Stimulated activated naive CD4-positive, alpha-beta T cell (primary cell): ENCODE data around the gene CHRNA4.

Experiments used
- DNase-seq, 6 experiments: peaks; one replicate each; lab custom pipeline; 2025; lab: John Stamatoyannopoulos, UW

Gene CHRNA4

GRCh38 chr20:63333241-63333836 lies 27.8 kb downstream of the CHRNA4 start:
- DNase-seq, result no peak

GRCh38 chr20:63332488-63333240 lies 28.5 kb downstream of the CHRNA4 start:
- DNase-seq, result no peak

- no peak for DNase-seq
These were observed 29.3 kb downstream of the CHRNA4 start for GRCh38 chr20:63331741-63332400.

- DNase-seq, result no peak
These were observed 30.2 kb downstream of the CHRNA4 start for GRCh38 chr20:63330940-63331339.

GRCh38 chr20:63330084-63330760 lies 30.9 kb downstream of the CHRNA4 start:
- no peak for DNase-seq

GRCh38 chr20:63329331-63330083 lies 31.6 kb downstream of the CHRNA4 start:
- DNase-seq, result no peak

- no peak for DNase-seq
These were observed 32.4 kb downstream of the CHRNA4 start for GRCh38 chr20:63328718-63329275.

GRCh38 chr20:63328026-63328700 lies 33.0 kb downstream of the CHRNA4 start:
- peak in 1 of 6 experiments; percentile 15 for DNase-seq

GRCh38 chr20:63327231-63327745 lies 33.9 kb downstream of the CHRNA4 start:
- DNase-seq, result no peak

GRCh38 chr20:63326314-63327230 lies 34.6 kb downstream of the CHRNA4 start:
- DNase-seq, result no peak

- no peak for DNase-seq
These were observed 35.4 kb downstream of the CHRNA4 start for GRCh38 chr20:63325554-63326313.

GRCh38 chr20:63325021-63325471 lies 36.1 kb downstream of the CHRNA4 start:
- DNase-seq, result no peak

- no peak for DNase-seq
These were observed 37.7 kb downstream of the CHRNA4 start for GRCh38 chr20:63323357-63323981.

GRCh38 chr20:63322933-63323273 lies 38.2 kb downstream of the CHRNA4 start:
- DNase-seq, result no peak

- no peak for DNase-seq
These were observed 38.8 kb downstream of the CHRNA4 start for GRCh38 chr20:63322146-63322932.

GRCh38 chr20:63321148-63321831 lies 39.9 kb downstream of the CHRNA4 start:
- DNase-seq, result no peak

GRCh38 chr20:63320616-63321147 lies 40.5 kb downstream of the CHRNA4 start:
- no peak for DNase-seq
